ENCODE data around the gene ITPR3. TPM values are rescaled to one million over a fixed set of nuclear protein-coding genes. Genes with fewer than 3 reads are reported as not detected.

ITPR3 gene
- total and polyA plus RNA-seq, 2 of the 13 experiments (the other 11 are each of a cell fraction or from before 2014, with no cell fraction given): 3.8 to 21.4 TPM

- no peak for TF ChIP-seq ZNF781 (CRISPR knock-in tag; IDR thresholded peaks at IDR 0.05; ENCODE audit: borderline replicate concordance, not compliant biosample characterization)
- TF ChIP-seq PPARG (CRISPR knock-in tag; conservative IDR thresholded peaks at IDR 0.05): no peak
- TF ChIP-seq DRAP1 (CRISPR knock-in tag; IDR thresholded peaks at IDR 0.05): no peak
- peak; percentile 78 for TF ChIP-seq ZSCAN25 (CRISPR knock-in tag; IDR thresholded peaks at IDR 0.05)
- TF ChIP-seq MAFF (IDR thresholded peaks at IDR 0.05; ENCODE audit: low read depth, low read length): no peak
- TF ChIP-seq ZNF816 (CRISPR knock-in tag; IDR thresholded peaks at IDR 0.05; ENCODE audit: borderline replicate concordance): no peak
- TF ChIP-seq ZNF136 (CRISPR knock-in tag; IDR thresholded peaks at IDR 0.05; ENCODE audit: low read depth): no peak
- TF ChIP-seq RARA (CRISPR knock-in tag; IDR thresholded peaks at IDR 0.05): peak; percentile 25; the same call in 1 of the 2 replicates
- peak; percentile 10; the same call in 1 of the 2 replicates for TF ChIP-seq ZFY (CRISPR knock-in tag; IDR thresholded peaks at IDR 0.05)
- no peak for TF ChIP-seq ZBTB2 (CRISPR knock-in tag; IDR thresholded peaks at IDR 0.05; ENCODE audit: low read depth)
- TF ChIP-seq ZNF205 (CRISPR knock-in tag; IDR thresholded peaks at IDR 0.05): no peak
- no peak for TF ChIP-seq ZNF18 (CRISPR knock-in tag; IDR thresholded peaks at IDR 0.05; ENCODE audit: insufficient replicate concordance)
- no peak for TF ChIP-seq ZBTB7A (CRISPR knock-in tag; IDR thresholded peaks at IDR 0.05)
- no peak for TF ChIP-seq ZNF484 (CRISPR knock-in tag; IDR thresholded peaks at IDR 0.05; ENCODE audit: borderline replicate concordance, low read depth)
- TF ChIP-seq ZNF879 (CRISPR knock-in tag; IDR thresholded peaks at IDR 0.05): no peak
- TF ChIP-seq ZNF24 (IDR thresholded peaks at IDR 0.05): no peak
- peak; percentile 19 for TF ChIP-seq TEAD3 (CRISPR knock-in tag; optimal IDR thresholded peaks at IDR 0.05; ENCODE audit: borderline replicate concordance)
- no peak for TF ChIP-seq ZNF776 (CRISPR knock-in tag; IDR thresholded peaks at IDR 0.05)
- TF ChIP-seq SP5 (CRISPR knock-in tag; IDR thresholded peaks at IDR 0.05; ENCODE audit: borderline replicate concordance, low read depth): no peak
- TF ChIP-seq ZNF33B (CRISPR knock-in tag; IDR thresholded peaks at IDR 0.05): no peak
- TF ChIP-seq MLLT10 (CRISPR knock-in tag; IDR thresholded peaks at IDR 0.05): no peak
- TF ChIP-seq SAP130 (CRISPR knock-in tag; IDR thresholded peaks at IDR 0.05; ENCODE audit: low read depth): peak; percentile 41; the same call in 1 of the 2 replicates
- peak; percentile 87 for TF ChIP-seq ZBTB21 (CRISPR knock-in tag; IDR thresholded peaks at IDR 0.05)
- TF ChIP-seq CENPT (CRISPR knock-in tag; IDR thresholded peaks at IDR 0.05; ENCODE audit: low read depth): no peak
- no peak for TF ChIP-seq CCDC6 (CRISPR knock-in tag; IDR thresholded peaks at IDR 0.05)
- no peak for TF ChIP-seq REST (IDR thresholded peaks at IDR 0.05; ENCODE audit: borderline replicate concordance in 1 of 2, low read depth in 1 of 2, low read length in 2 of 2)
These were observed 124.4 kb downstream of the ITPR3 start (continued) for GRCh38 chr6:33745548-33745947.

Measured in HepG2 (cell line).